ENCODE measurements around the gene SKAP1. TPM values are rescaled to one million over a fixed set of nuclear protein-coding genes. Genes with fewer than 3 reads are reported as not detected.

The SKAP1 gene
- total RNA-seq, 5 donors from 2014 or later (not counting 1 experiment from before 2014, with no cell fraction given) = 71.5 to 142 (median 80.4) TPM

DNA sequence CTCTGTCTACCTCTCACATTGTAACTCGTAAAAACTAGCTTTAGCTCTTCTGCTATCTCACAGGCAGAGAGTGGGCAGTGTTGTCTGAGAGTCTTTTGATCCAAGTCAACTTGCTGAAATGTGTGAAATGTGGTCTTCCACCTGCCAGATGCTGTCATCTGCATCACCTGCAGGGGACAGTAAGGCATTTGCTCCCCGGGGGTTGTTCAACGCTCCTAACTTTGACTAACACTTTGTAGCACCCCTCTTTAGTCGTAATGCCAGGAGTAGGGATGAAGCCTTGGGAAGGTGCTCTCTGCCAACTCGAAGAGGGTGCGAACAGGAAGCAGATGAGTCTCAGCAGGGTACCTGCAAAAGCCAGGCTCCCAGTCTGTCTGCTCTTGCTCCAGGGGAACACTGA lies 286.4 kb downstream of the SKAP1 start:
- Histone ChIP-seq H3K4me3 (ENCODE audit: control insufficient read depth in 1 of 2, extremely low read depth in 1 of 2, low read length in 1 of 2) (no peak overlapping the region), H3K27me3 (replicated peaks in 1 of 2; ENCODE audit: control insufficient read depth in 2 of 2, extremely low read depth in 1 of 2, insufficient read depth in 2 of 2, low read length in 1 of 2) (no peaks in the 10 kb centered on the region), H3K27ac (ENCODE audit: low read length) (no peak overlapping the region), H3K4me1 (ENCODE audit: control insufficient read depth in 1 of 2, extremely low read depth in 1 of 2, insufficient read depth in 2 of 2, low read length in 2 of 2) (no peaks in the 10 kb centered on the region), H3K9me3 (no peaks in the 10 kb centered on the region), H3K36me3 (ENCODE audit: control insufficient read depth in 2 of 2, extremely low read depth in 1 of 2, insufficient read depth in 1 of 2, low read length in 1 of 2) (peaks cover 15 to 71% of the 10 kb centered on the region in 2 donors)
- 67% methylated on average over 2 of the region's 6 CpGs for WGBS (ENCODE audit: insufficient coverage)
- Mint-ChIP-seq H3K4me3 (no peak overlapping the region), H3K9me3 (no peaks in the 10 kb centered on the region), H3K4me1 (peaks cover 0 to 11% (median 4%) of the 10 kb centered on the region in 3 donors), H3K36me3 (peaks cover 30% of the 10 kb centered on the region), H3K27me3 (no peaks in the 10 kb centered on the region), H3K27ac (peak overlapping the region; percentile 36 to 76)
- DNase-seq (no peak), ATAC-seq (replicated peaks in 1 of 4) (no peak)
- ChIA-PET POLR2A (no interaction called here), CTCF (interaction anchor here (0.5 to 1.0 kb wide), 3 partner anchors 28 to 208 kb away, joined by 3 to 7 read pairs (median 3); no protein-coding TSS in a partner anchor)

- no peak overlapping the region for H3K27ac ChIP-seq (ENCODE audit: low read length)
- no peaks in the 10 kb centered on the region for H3K27me3 Mint-ChIP-seq
- no peaks in the 10 kb centered on the region for H3K27me3 ChIP-seq (replicated peaks in 1 of 2; ENCODE audit: control insufficient read depth in 2 of 2, extremely low read depth in 1 of 2, insufficient read depth in 2 of 2, low read length in 1 of 2)
- no peaks in the 10 kb centered on the region for H3K9me3 ChIP-seq
- H3K4me3 Mint-ChIP-seq = no peak overlapping the region
- ChIA-PET POLR2A (no interaction called here), CTCF (interaction anchor here in 1 of 2 donors (0.5 kb wide), 1 partner anchor 152 kb away, joined by 4 read pairs; no protein-coding TSS in a partner anchor)
- H3K36me3 ChIP-seq (ENCODE audit: control insufficient read depth in 2 of 2, extremely low read depth in 1 of 2, insufficient read depth in 1 of 2, low read length in 1 of 2) = peaks cover 6 to 60% of the 10 kb centered on the region in 2 donors
- H3K27ac Mint-ChIP-seq = peak overlapping the region; percentile 55 to 56
- no peaks in the 10 kb centered on the region for H3K4me1 ChIP-seq (ENCODE audit: control insufficient read depth in 1 of 2, extremely low read depth in 1 of 2, insufficient read depth in 2 of 2, low read length in 2 of 2)
- no peak overlapping the region for H3K4me3 ChIP-seq (ENCODE audit: control insufficient read depth in 1 of 2, extremely low read depth in 1 of 2, low read length in 1 of 2)
- no peaks in the 10 kb centered on the region for H3K9me3 Mint-ChIP-seq
- ATAC-seq (replicated peaks in 1 of 4) (no peak), DNase-seq (no peak)
- peaks cover 0 to 11% (median 0%) of the 10 kb centered on the region in 3 donors for H3K4me1 Mint-ChIP-seq
- WGBS (ENCODE audit: insufficient coverage) = 62% methylated on average over 2 of the region's 2 CpGs
- H3K36me3 Mint-ChIP-seq = peaks cover 30% of the 10 kb centered on the region
Observed at GRCh38 chr17:48139944-48140343, 290.1 kb downstream of the SKAP1 start.

GRCh38 chr17:48137656-48138055 lies 292.4 kb downstream of the SKAP1 start:
- CTCF ChIA-PET = interaction anchor here in 1 of 2 donors (0.7 kb wide), 1 partner anchor 8 kb away, joined by 4 read pairs; no protein-coding TSS in a partner anchor

DNA sequence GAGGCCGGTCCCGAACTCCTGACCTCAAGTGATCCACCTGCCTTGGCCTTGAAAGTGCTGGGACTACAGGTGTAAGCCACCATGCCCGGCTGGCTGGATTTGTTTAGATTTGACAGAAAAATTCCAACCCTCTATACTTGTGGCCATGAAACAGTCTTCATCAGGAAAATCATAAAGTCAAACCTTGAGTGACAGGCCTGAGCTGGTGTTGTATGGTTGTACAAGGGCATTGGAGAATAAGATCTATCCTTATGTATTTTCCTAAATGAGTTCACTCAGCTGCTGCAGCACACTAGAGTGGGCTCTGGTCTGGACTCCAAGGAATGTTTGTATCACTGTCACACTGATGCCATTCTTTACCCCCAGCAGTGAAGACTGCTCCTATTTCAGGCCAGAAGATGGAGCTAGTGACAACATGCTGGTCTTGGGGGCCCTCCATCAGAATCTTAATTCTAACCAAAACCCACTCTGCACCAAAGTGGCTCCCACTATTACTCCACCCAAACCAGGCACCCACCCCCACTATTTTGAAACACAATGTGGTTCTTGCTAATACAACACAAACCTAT lies 295.0 kb downstream of the SKAP1 start:
- no peak for ATAC-seq (replicated peaks in 1 of 4)
- Mint-ChIP-seq H3K4me1 (peaks cover 0 to 6% (median 0%) of the 10 kb centered on the region in 3 donors), H3K36me3 (peaks cover 22% of the 10 kb centered on the region), H3K4me3 (no peak overlapping the region), H3K27ac (peak overlapping the region; percentile 27 to 62), H3K27me3 (no peaks in the 10 kb centered on the region), H3K9me3 (no peaks in the 10 kb centered on the region)
- Histone ChIP-seq H3K27ac (ENCODE audit: low read length) (no peak overlapping the region), H3K4me3 (ENCODE audit: control insufficient read depth in 1 of 2, extremely low read depth in 1 of 2, low read length in 1 of 2) (no peak overlapping the region), H3K4me1 (ENCODE audit: control insufficient read depth in 1 of 2, extremely low read depth in 1 of 2, insufficient read depth in 2 of 2, low read length in 2 of 2) (no peaks in the 10 kb centered on the region), H3K36me3 (ENCODE audit: control insufficient read depth in 2 of 2, extremely low read depth in 1 of 2, insufficient read depth in 1 of 2, low read length in 1 of 2) (peaks cover 0 to 39% of the 10 kb centered on the region in 2 donors), H3K27me3 (replicated peaks in 1 of 2; ENCODE audit: control insufficient read depth in 2 of 2, extremely low read depth in 1 of 2, insufficient read depth in 2 of 2, low read length in 1 of 2) (no peaks in the 10 kb centered on the region), H3K9me3 (no peaks in the 10 kb centered on the region)
- WGBS (ENCODE audit: insufficient coverage) = no CpG with 5 or more reads among the region's 3 CpGs
- ChIA-PET CTCF (interaction anchor here in 1 of 2 donors (0.5 kb wide), 1 partner anchor 110 kb away, joined by 3 read pairs; no protein-coding TSS in a partner anchor), POLR2A (no interaction called here)
- DNase-seq = no peak

More at GRCh38 chr17:48137656-48138055, 292.4 kb downstream of the SKAP1 start:
- peak overlapping the region; percentile 4 to 16 for H3K27ac Mint-ChIP-seq
- POLR2A ChIA-PET = interaction anchor here in 1 of 2 donors (0.6 kb wide), 1 partner anchor 558 kb away, joined by 8 read pairs; no protein-coding TSS in a partner anchor
- no peaks in the 10 kb centered on the region for H3K27me3 Mint-ChIP-seq
- no peak for DNase-seq
- H3K4me1 Mint-ChIP-seq = peaks cover 0 to 11% (median 0%) of the 10 kb centered on the region in 3 donors
- Histone ChIP-seq H3K4me1 (ENCODE audit: control insufficient read depth in 1 of 2, extremely low read depth in 1 of 2, insufficient read depth in 2 of 2, low read length in 2 of 2) (no peaks in the 10 kb centered on the region), H3K27ac (ENCODE audit: low read length) (no peak overlapping the region), H3K36me3 (ENCODE audit: control insufficient read depth in 2 of 2, extremely low read depth in 1 of 2, insufficient read depth in 1 of 2, low read length in 1 of 2) (peaks cover 0 to 47% of the 10 kb centered on the region in 2 donors), H3K4me3 (ENCODE audit: control insufficient read depth in 1 of 2, extremely low read depth in 1 of 2, low read length in 1 of 2) (no peak overlapping the region), H3K27me3 (replicated peaks in 1 of 2; ENCODE audit: control insufficient read depth in 2 of 2, extremely low read depth in 1 of 2, insufficient read depth in 2 of 2, low read length in 1 of 2) (no peaks in the 10 kb centered on the region), H3K9me3 (no peaks in the 10 kb centered on the region)
- ATAC-seq (replicated peaks in 1 of 4) = no peak
- WGBS (ENCODE audit: insufficient coverage) = no CpG with 5 or more reads among the region's 1 CpG
- H3K36me3 Mint-ChIP-seq = peaks cover 30% of the 10 kb centered on the region
- H3K4me3 Mint-ChIP-seq = no peak overlapping the region
- no peaks in the 10 kb centered on the region for H3K9me3 Mint-ChIP-seq

- Mint-ChIP-seq H3K27me3 (no peaks in the 10 kb centered on the region), H3K4me1 (peaks cover 0 to 3% (median 0%) of the 10 kb centered on the region in 3 donors), H3K27ac (no peak overlapping the region), H3K9me3 (no peaks in the 10 kb centered on the region), H3K36me3 (peaks cover 13% of the 10 kb centered on the region), H3K4me3 (no peak overlapping the region)
- Histone ChIP-seq H3K36me3 (ENCODE audit: control insufficient read depth in 2 of 2, extremely low read depth in 1 of 2, insufficient read depth in 1 of 2, low read length in 1 of 2) (peaks cover 0 to 32% of the 10 kb centered on the region in 2 donors), H3K27ac (ENCODE audit: low read length) (no peak overlapping the region), H3K27me3 (replicated peaks in 1 of 2; ENCODE audit: control insufficient read depth in 2 of 2, extremely low read depth in 1 of 2, insufficient read depth in 2 of 2, low read length in 1 of 2) (no peaks in the 10 kb centered on the region), H3K4me1 (ENCODE audit: control insufficient read depth in 1 of 2, extremely low read depth in 1 of 2, insufficient read depth in 2 of 2, low read length in 2 of 2) (no peaks in the 10 kb centered on the region), H3K4me3 (ENCODE audit: control insufficient read depth in 1 of 2, extremely low read depth in 1 of 2, low read length in 1 of 2) (no peak overlapping the region), H3K9me3 (no peaks in the 10 kb centered on the region)
- ChIA-PET CTCF (interaction anchor here (0.6 to 1.7 kb wide), 5 partner anchors 12 to 1980 kb away, joined by 3 to 5 read pairs (median 4); no protein-coding TSS in a partner anchor), POLR2A (interaction anchor here in 1 of 2 donors (0.7 kb wide), 2 partner anchors 16 to 167 kb away, joined by 5 read pairs; no protein-coding TSS in a partner anchor)
- DNase-seq = no peak
- ATAC-seq (replicated peaks in 1 of 4) = no peak
- WGBS (ENCODE audit: insufficient coverage) = 98% methylated on average over 4 of the region's 5 CpGs
Observed at GRCh38 chr17:48132385-48132784, 297.6 kb downstream of the SKAP1 start.

DNA sequence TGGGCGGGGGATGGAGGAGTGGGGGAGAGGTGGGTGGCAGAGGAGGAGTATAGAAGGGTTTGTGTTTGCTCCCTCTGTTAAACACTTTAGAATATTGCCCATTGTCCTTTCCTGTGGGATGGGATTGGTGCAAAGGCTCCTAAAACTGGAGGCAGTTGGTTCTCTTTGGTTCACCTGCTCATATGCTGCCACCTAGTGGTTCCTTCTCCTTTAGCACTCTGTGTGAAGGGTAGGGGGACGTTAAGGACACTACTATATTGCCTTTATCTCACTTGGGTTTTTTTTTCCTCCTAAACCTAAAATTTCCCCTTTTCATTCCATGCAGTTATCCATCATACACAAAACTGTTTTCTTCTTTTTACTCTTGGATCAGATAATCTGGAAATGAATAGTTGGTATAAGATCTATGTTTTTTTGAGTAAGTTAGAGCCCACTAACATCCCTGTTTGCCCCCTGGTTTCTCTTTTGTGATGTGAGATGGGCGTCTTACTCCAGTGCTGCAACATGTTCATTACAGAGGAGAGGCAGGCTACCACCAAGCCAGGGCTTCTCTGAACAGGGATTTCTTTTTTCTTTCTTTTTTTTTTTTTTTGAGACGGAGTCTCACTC lies 298.7 kb downstream of the SKAP1 start:
- ChIA-PET POLR2A (interaction anchor here in 1 of 2 donors (0.7 kb wide), 3 partner anchors 17 to 1991 kb away, joined by 3 to 5 read pairs (median 5); no protein-coding TSS in a partner anchor), CTCF (interaction anchor here (0.6 to 0.7 kb wide), 6 partner anchors 51 to 1981 kb away, joined by 3 to 9 read pairs (median 4); no protein-coding TSS in a partner anchor)
- no peak overlapping the region for H3K4me3 Mint-ChIP-seq
- Histone ChIP-seq H3K27me3 (replicated peaks in 1 of 2; ENCODE audit: control insufficient read depth in 2 of 2, extremely low read depth in 1 of 2, insufficient read depth in 2 of 2, low read length in 1 of 2) (no peaks in the 10 kb centered on the region), H3K27ac (ENCODE audit: low read length) (no peak overlapping the region), H3K9me3 (no peaks in the 10 kb centered on the region), H3K36me3 (ENCODE audit: control insufficient read depth in 2 of 2, extremely low read depth in 1 of 2, insufficient read depth in 1 of 2, low read length in 1 of 2) (peaks cover 0 to 26% of the 10 kb centered on the region in 2 donors), H3K4me3 (ENCODE audit: control insufficient read depth in 1 of 2, extremely low read depth in 1 of 2, low read length in 1 of 2) (no peak overlapping the region), H3K4me1 (ENCODE audit: control insufficient read depth in 1 of 2, extremely low read depth in 1 of 2, insufficient read depth in 2 of 2, low read length in 2 of 2) (no peaks in the 10 kb centered on the region)
- ATAC-seq (replicated peaks in 1 of 4) = peak; percentile 64 to 79 (median 74)
- H3K27ac Mint-ChIP-seq = peak overlapping the region; percentile 34 to 49
- WGBS (ENCODE audit: insufficient coverage) = no CpG with 5 or more reads among the region's 4 CpGs
- no peaks in the 10 kb centered on the region for H3K27me3 Mint-ChIP-seq
- H3K9me3 Mint-ChIP-seq = no peaks in the 10 kb centered on the region
- DNase-seq = peak in 28 of 35 experiments; percentile 9 to 81 (median 35)
- peaks cover 8% of the 10 kb centered on the region for H3K36me3 Mint-ChIP-seq
- peaks cover 0 to 3% (median 0%) of the 10 kb centered on the region in 3 donors for H3K4me1 Mint-ChIP-seq

All from T-cell (primary cell).